Measurements from ENCODE around the gene SNRNP27. TPM values are rescaled to one million over a fixed set of nuclear protein-coding genes. Genes with fewer than 3 reads are reported as not detected.
A peak's percentile ranks its signal among the peaks of the same experiment; 100 is the strongest.

Gene SNRNP27
- total RNA-seq, 1 donor from 2014 or later, result 65.5 TPM

- no peak for TF ChIP-seq CTCF (conservative IDR thresholded peaks at IDR 0.05)
- peak overlapping the region; percentile 99 for H3K27ac Mint-ChIP-seq (ENCODE audit: unreplicated experiment)
- H3K36me3 Mint-ChIP-seq (ENCODE audit: low read depth), result peaks cover 10% of the 10 kb centered on the region
- H3K4me3 Mint-ChIP-seq, result peak overlapping the region; percentile 77
- H3K9me3 Mint-ChIP-seq, result no peaks in the 10 kb centered on the region
- DNase-seq (ENCODE audit: low read depth, low spot score), result no peak
- peaks cover 19% of the 10 kb centered on the region for H3K4me1 Mint-ChIP-seq
- no peaks in the 10 kb centered on the region for H3K27me3 Mint-ChIP-seq (ENCODE audit: low read depth)
Observed at GRCh38 chr2:69939722-69940121, 46.0 kb downstream of the SNRNP27 start.

GRCh38 chr2:69940691-69941090 lies 46.9 kb downstream of the SNRNP27 start:
- Mint-ChIP-seq H3K36me3 (ENCODE audit: low read depth) (peaks cover 9% of the 10 kb centered on the region), H3K9me3 (no peaks in the 10 kb centered on the region), H3K27me3 (ENCODE audit: low read depth) (no peaks in the 10 kb centered on the region), H3K4me1 (peaks cover 19% of the 10 kb centered on the region), H3K4me3 (peak overlapping the region; percentile 33), H3K27ac (ENCODE audit: unreplicated experiment) (peak overlapping the region; percentile 91)
- no peak for DNase-seq (ENCODE audit: low read depth, low spot score)
- no peak for TF ChIP-seq CTCF (conservative IDR thresholded peaks at IDR 0.05)

- Mint-ChIP-seq H3K4me3 (no peak overlapping the region), H3K27me3 (ENCODE audit: low read depth) (no peaks in the 10 kb centered on the region), H3K36me3 (ENCODE audit: low read depth) (peaks cover 3% of the 10 kb centered on the region), H3K27ac (ENCODE audit: unreplicated experiment) (no peak overlapping the region), H3K9me3 (no peaks in the 10 kb centered on the region), H3K4me1 (peaks cover 19% of the 10 kb centered on the region)
- no peak for TF ChIP-seq CTCF (conservative IDR thresholded peaks at IDR 0.05)
- no peak for DNase-seq (ENCODE audit: low read depth, low spot score)
Observed at GRCh38 chr2:69943000-69943842, 49.5 kb downstream of the SNRNP27 start.

- DNase-seq (ENCODE audit: low read depth, low spot score), result no peak
- no peak overlapping the region for H3K27ac Mint-ChIP-seq (ENCODE audit: unreplicated experiment)
- no peaks in the 10 kb centered on the region for H3K27me3 Mint-ChIP-seq (ENCODE audit: low read depth)
- no peak overlapping the region for H3K4me3 Mint-ChIP-seq
- TF ChIP-seq CTCF (conservative IDR thresholded peaks at IDR 0.05), result no peak
- no peaks in the 10 kb centered on the region for H3K9me3 Mint-ChIP-seq
- H3K36me3 Mint-ChIP-seq (ENCODE audit: low read depth), result no peaks in the 10 kb centered on the region
- peaks cover 19% of the 10 kb centered on the region for H3K4me1 Mint-ChIP-seq
Observed at GRCh38 chr2:69943843-69944525, 50.2 kb downstream of the SNRNP27 start.

GRCh38 chr2:69944756-69945155 lies 51.0 kb downstream of the SNRNP27 start:
- no peak for DNase-seq (ENCODE audit: low read depth, low spot score)
- Mint-ChIP-seq H3K36me3 (ENCODE audit: low read depth) (no peaks in the 10 kb centered on the region), H3K4me1 (peaks cover 16% of the 10 kb centered on the region), H3K9me3 (no peaks in the 10 kb centered on the region), H3K27me3 (ENCODE audit: low read depth) (no peaks in the 10 kb centered on the region), H3K4me3 (no peak overlapping the region), H3K27ac (ENCODE audit: unreplicated experiment) (no peak overlapping the region)
- no peak for TF ChIP-seq CTCF (conservative IDR thresholded peaks at IDR 0.05)
